ENCODE data around the gene MAP9.
A peak's percentile ranks its signal among the peaks of the same experiment; 100 is the strongest.
"Not testable (repeated sequence)": the region's sequence is repeated elsewhere in the genome, so short reads cannot be mapped to it uniquely, and the experiment has no call there.

The MAP9 gene

DNA sequence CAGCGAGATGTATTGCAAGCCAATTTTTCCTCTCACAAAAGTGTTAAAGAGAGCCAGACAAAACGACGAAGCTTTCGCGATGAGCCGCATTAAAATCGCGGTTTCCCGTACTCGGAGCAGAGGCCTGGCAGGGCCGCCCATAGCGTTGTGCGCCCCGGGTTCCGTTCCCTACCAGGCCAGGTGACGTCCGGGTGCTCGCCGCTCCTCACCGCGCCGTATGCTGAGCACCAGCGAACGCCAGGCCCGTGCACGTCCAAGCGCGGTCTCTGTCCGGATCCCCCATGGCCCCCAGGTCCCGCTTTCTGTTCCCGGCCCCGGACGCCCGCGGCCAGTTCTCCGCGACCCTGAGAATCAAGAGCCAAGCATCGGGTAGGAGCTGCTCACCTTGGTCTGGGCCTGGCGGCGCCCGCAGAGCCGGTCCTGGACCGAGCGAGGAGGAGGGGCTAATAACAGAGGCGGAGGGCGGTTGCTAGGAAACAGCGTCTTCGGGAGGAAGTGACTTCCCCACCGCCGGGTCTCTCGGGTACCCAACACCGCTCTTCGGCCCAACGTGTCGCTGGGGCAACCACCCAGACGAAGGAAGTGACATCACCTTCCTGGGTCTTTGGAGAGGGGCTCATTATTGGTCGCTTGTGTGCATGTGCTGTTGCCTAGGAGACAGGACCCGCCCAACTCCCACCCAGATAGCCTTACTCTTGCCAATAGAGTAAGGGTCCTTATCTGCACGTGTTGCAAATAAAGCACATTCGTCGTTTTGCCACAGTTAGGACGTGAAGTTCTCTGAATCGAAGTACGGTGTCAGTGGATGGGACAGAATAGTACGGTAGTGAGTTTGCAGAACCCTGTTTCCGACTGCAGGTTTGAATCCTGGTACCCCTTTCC, at the start of gene MAP9:
Gene MAP9 (minus strand): TSS at position 579 of the 882 bp plus-strand sequence. CDS start 1,115 bp downstream, outside the sequence.
- peak; percentile 87 for DNase-seq

DNA sequence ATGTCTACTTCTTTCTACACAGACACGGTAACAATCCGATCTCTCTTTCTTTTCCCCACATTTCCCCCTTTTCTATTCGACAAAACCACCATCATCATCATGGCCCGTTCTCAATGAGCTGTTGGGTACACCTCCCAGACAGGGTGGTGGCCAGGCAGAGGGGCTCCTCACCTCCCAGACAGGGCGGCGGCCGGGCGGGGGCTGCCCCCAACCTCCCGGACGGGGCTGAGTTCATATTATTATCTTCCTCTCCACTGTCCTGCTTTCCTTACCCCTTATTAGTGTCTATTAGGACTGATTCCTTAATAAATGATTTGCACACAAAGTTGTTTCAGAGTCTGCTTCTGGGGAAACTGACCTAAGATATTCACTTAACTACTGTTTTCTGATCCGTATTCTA, 48.0 kb upstream of the MAP9 start:
- not testable (repeated sequence) for DNase-seq

- DNase-seq, result no peak
These were observed 46.9 kb upstream of the MAP9 start for GRCh38 chr4:155423671-155424070.

GRCh38 chr4:155419266-155419665, 42.5 kb upstream of the MAP9 start:
- DNase-seq, result no peak

DNA sequence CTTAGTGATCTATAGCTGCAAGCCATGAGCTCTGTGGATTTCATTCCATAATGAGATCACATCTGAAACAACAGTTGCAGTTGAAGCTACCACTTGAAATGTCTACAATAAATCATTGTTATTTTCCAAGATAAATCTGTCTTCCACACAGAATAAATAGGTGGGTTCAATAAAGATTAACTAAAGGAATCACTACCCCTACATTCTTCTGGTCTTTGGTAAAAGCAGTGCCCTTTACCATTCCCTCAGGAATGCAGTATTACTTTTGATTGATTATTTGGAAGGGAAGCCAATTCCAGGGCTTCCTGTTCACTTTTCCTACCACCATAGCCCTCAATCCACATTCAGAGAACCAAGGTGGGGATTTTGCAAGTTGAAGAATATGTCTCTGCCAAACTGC, 38.9 kb upstream of the MAP9 start:
- no peak for DNase-seq

DNA sequence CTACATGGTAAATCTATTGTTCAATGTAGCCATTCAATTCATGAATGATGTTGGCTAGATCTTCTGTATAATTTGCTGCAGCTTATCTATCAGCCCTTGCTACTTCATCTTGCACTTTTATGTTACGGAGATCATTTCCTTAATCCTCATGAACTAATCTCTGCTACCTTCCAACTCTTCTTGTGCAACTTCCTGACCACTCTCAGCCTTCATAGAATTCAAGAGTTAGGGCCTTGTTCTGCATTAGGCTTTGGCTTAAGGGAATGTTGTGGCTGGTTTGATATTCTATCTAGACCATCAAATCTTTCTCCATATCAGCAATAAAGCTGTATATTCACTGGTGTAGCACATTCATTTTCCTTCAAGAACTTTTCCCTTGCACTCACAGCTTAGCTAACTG, 36.7 kb upstream of the MAP9 start:
- no peak for DNase-seq

DNA sequence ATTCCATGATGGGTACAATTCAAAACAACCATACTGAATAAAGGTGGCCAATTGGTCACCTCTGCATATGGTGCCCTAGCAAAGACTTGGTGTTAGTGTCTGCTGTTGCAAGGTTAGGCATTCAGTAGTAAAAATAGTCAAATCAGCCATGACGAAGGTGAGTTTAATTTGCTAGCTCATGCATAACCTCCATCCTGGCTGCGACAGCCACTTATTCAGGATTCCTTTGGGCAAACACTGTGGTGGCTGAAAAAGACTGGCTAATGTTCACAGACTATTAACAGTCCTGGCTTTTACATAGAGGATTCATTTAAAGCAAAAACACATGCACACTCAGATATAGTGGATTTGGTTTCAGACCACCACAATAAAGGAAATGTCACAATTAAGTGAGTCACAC, 34.8 kb upstream of the MAP9 start:
- DNase-seq, result no peak

GRCh38 chr4:155408796-155409195, 32.0 kb upstream of the MAP9 start:
- DNase-seq, result no peak

- DNase-seq, result no peak
These were observed 30.7 kb upstream of the MAP9 start for GRCh38 chr4:155407480-155407879.

GRCh38 chr4:155405059-155405458, 28.3 kb upstream of the MAP9 start:
- no peak for DNase-seq

- DNase-seq, result no peak
These were observed 27.1 kb upstream of the MAP9 start for GRCh38 chr4:155403886-155404285.

DNA sequence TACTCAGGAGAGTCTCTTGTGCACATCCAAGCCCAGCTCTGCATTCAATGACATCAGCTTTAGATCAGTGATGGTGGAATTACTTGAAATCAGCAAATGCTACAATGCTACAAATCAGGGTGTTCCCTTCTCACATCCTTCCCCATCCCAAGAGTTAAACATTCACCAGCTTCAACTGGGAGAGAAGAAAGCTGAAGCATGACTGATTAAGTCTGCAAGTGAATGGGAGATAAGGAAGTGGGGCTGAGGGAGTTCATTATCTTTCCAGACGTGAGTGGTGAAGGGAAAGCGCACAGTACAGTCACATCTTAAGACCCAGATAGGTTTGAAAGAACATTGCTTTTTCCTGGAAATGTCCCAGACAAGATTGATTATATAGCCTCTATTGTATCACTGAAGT, 26.2 kb upstream of the MAP9 start:
- no peak for DNase-seq

GRCh38 chr4:155400893-155401292, 24.1 kb upstream of the MAP9 start:
- no peak for DNase-seq

- no peak for DNase-seq
These were observed 23.4 kb upstream of the MAP9 start for GRCh38 chr4:155399974-155400697.

- no peak for DNase-seq
These were observed 15.9 kb upstream of the MAP9 start for GRCh38 chr4:155392481-155393184.

GRCh38 chr4:155391932-155392331, 15.2 kb upstream of the MAP9 start:
- no peak for DNase-seq

DNA sequence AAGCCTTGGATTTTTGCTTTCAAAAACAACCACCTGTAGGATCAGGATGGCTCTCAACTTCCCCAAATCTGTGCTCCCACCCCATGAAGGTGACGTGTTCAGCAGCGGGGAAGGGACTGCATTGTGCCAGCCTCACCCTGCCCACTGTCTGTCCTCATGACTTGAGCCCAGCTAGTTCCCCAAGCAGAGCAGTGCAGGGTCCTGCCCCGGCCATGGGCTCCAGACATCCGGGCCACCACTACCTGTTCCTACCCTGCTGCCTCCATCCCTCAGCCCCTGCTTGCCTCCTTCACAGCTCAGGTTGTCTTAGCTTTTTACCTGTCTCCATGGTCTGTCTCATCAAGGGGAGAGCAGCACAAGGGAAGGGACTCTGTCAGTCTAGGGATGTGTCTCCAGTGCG, 11.4 kb upstream of the MAP9 start:
- DNase-seq, result no peak

GRCh38 chr4:155383541-155383940, 6.8 kb upstream of the MAP9 start:
- DNase-seq, result no peak

- no peak for DNase-seq
These were observed 511 bp upstream of the MAP9 start for GRCh38 chr4:155377276-155377675.

DNA sequence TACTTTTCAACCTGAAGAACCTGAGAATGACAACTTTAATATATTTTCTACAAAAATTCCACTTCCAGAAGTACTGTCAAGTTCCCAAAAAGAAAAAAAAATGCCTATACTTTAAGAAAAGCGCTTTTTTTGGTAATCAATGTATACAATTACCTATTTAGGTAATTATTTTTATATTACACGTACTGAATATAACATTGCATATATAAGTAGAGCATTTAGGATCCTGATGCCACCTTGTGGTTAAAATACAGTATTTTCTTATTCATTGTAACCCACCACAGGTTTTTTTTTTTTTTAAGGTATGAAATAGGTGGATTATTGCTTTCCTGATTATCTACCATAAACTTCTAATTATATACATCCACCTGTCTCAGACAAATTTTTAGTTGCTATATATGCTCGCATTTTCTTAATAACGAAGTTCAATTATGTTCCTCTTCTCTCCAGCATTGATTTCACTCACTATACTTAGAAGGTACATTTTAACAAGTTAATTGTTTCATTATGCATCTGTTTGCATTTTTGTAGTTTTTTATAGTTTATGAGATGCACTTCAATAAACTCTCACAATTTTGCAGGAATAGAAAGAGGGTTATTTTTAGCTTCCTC, 5.2 kb downstream of the MAP9 start:
- DNase-seq, result no peak

- no peak for DNase-seq
These were observed 9.2 kb downstream of the MAP9 start for GRCh38 chr4:155367608-155368007.

GRCh38 chr4:155353923-155354540, 22.7 kb downstream of the MAP9 start:
- DNase-seq, result peak; percentile 22

DNA sequence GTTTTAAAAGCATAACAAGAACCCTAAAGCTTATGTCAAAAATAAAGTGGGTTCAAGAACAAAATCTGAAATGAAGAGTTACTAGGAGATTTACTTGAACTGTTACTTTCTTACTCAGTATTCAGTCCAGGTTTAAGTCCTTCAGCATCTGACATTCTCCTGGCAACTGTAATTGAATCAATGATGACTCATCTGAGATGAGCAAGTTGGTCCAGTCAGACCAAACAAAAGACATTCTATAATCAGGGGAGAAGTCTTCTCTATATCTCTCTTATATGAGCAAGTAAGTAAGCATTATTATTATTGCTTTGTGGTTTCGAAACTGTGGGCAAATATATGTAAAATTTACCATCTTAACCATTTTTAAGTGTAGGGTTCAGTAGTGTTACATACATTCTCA, 34.6 kb downstream of the MAP9 start:
- no peak for DNase-seq

Data from activated CD8-positive, alpha-beta memory T cell treated with anti-CD3 and anti-CD28 coated beads, Interleukin-2, amount 50 U/mL, for 4 hours (primary cell).